Measurements from ENCODE around the gene B9D1.

Gene B9D1

DNA sequence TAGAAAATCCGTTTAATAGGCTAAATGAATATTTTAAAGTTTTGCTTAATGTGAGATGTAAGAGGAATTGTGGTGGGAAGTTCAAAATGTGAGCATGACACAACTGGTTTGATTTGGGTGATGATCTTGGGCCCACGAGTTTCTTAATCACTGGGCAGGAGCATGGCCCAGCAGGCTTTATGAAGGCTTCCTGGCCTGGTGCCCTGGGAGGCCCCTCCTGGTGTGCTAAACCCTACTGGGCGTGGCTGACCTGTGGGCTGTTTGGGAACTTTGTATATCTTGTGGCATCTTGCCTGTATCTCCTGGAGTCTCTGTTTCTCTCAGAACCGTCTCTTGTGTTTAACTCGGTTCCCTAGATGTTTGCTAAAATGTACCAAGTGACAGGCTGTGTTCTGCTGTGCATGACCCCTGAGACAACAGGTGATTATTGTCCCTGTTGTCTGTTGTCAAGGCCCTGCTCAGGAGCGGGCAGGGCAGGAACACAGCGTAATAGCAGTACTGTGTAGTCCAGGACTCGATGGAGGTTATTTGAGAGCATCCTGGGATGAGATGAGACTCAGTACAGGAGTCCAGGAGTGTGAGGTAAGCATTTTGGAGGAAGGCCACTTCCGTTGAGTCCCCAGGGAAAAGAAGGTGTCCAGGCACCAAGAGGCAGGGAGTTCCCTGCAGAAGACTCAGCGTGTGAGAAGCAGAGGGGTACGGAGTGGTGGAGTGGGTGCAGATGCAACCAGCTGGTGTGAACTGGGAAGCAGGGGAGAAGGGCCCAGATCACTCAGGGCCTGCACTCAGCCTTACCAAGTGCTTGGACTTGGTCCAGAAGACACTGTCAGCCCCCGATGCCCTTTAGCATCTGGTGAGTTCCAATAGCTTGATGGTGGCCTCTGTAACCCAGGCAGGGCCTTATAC, 48.5 kb downstream of the B9D1 start:
- FAIRE-seq = no peak

DNA sequence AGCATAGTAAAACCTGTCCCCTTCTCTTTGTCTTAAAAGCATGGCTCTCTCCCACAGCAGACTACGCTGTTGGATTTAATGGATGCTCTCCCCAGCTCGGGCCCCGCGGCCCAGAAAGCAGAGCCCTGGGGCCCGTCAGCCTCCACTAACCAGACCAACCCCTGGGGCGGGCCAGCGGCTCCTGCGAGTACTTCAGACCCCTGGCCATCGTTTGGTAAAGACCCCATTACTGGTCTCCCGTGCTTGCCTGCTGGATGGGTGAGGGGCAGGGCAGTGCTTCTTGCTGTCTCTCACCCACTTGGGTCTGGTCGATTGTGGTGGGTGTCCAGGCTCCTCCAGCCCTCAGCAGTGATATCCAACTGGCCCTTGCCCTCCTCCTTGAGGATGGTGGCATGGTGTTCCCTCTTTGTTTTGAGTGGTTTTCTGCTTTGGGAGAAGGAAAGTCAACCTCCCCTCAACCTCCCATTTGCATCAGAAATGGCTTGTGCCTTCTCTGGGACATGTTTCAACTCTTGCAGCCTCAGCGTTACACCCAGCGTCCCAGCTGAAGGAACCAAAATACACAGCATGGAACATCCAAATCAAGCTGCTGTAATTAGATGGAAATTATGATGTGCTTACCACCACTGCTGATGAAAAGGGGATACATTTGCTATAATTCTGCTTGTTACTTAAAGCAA, 49.3 kb downstream of the B9D1 start:
- FAIRE-seq = no peak

DNA sequence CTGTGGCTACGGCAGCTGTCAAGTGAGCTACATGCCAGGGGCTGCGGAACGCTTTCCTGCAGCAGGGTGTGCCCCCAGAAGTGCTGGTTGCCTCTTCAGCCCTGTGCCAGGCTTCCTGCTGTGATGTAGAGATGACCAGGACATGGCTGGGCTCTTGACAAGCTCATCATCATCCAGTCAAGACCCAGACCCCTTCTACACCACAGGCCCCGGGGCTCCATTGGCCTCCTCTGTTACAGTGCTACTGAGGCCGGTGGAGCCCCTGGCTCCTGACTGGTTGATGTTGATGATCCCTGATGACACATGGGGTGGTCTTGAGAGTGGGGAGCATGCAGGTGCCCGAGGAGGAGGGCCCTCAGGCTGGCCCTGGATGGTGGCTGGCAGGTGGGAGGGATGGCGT, 50.1 kb downstream of the B9D1 start:
- no peak for FAIRE-seq

DNA sequence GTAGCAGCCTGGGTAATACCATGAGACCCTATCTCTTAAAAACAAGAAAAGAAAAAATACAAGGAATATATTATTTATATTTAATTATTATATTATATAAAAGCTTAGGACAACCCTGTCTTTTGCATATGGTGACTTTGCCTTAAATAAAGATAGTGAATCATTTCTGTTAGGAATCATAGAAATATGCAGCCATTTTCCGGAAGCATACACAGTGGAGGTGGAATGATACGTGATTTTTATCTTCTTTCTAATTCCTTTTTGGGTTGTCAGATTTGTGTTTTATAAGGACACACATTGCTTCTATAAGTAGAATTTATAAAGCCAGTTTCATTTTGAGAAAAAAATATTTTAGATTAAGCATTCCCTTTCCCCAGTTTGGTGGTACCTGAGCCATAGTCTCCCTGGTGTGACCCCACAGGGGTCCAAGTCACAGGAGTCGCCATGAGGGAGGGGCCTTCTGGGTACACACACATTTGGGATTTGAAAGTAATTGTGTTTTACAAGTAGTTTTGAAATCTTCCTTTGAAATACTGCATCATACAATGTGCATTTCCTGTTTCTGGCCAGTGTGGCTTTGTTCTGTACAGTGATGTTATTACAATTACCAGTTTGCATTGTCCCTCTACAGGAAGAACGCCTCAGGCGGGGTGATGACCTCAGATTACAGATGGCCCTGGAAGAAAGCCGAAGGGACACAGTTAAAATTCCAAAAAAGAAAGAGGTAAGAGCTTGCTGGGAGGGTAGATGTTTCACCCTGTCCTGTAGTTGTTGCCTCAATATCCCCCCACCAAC, 50.9 kb downstream of the B9D1 start:
- FAIRE-seq = no peak

DNA sequence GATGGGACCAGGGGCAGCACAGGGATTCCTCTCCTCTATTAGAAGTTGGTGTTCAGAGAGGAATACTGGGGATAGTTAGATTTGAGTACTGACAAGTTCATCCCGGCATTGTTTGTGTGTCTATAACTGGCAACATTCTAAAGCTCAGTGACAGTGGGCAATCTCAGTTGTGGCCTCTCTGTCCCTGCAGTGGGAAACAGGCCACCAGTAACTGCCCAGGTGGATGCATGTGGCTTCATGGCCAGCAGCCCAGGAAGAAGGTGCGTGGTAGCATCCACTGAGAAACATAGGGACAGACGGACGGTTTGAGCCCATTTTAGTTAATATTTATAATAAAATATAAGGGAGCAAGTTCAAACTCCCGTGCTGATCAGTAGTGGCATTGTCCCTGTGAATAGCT, 51.5 kb downstream of the B9D1 start:
- no peak for FAIRE-seq

DNA sequence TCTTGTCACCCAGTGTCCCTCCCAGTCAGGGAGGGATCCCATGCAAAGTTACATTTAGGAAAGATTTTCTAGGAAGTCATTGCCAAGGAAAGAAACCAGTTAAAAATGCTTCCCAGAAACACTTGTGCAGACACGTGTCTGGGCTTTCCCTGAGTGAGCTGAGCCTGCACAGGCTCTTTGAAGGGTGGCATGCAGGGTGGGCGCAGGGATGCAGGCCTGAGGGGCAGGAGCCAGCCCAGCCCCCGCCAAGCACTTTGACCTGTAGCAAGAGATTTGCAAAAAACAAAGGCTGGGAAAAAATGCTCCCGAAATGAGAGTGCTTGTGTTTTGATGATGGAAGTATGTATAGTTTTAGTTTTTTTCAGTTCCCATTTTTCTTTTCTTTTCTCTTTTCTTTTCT, 52.4 kb downstream of the B9D1 start:
- no peak for FAIRE-seq

DNA sequence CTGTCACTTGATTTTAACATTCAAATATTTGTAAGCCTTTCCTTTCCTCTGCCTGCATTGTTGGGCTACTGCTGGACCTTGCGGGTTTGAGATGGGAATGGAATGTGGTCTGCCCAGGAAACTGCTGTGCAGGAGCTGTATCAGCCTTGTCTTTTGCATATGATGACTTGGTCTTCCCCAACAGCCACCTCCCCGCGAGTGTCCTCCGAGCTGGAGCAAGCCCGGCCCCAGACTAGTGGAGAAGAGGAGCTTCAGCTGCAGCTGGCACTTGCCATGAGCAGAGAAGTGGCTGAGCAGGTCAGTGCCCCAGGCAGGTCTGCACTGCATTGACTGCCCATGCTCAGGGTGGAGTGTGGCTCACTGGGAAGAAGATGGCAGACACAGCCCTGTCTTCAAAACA, 52.8 kb downstream of the B9D1 start:
- FAIRE-seq = no peak

DNA sequence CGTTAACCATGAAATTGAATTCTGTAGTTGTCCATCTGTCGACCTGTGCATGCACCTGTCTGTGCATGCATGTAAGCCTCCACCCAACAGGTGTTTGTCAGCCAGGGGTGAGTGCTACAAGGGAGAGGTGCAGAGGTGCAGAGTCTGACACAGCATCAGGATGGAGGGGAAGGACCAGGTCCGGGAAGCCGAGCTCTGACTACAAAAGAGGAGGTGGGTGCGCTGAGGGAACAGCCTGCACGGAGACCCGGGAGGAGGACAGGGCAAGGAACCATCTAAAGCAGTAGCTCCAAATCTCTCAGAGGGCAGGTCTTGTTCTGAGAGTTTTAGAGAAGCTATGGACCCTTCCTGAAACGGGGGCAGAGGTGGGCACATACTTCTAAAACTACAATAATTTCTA, 54.1 kb downstream of the B9D1 start:
- no peak for FAIRE-seq

DNA sequence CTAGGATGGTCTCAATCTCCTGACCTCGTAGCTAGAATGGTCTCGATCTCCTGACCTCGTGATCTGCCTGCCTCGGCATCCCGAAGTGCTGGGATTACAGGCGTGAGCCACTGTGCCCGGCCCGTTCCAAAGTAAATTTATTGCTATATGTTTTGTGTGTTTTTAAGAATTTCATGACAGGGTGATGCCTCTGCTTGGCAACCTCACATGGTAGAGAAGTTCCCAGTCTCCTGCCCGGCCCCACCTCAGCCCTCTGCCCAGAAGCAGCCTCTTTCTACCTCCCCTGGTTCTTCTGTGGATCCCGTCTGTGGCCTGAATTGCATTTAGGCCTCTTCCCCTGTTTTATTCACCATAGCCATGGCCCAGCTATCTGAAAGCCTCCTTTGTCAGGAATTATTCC, 55.0 kb downstream of the B9D1 start:
- FAIRE-seq = no peak

DNA sequence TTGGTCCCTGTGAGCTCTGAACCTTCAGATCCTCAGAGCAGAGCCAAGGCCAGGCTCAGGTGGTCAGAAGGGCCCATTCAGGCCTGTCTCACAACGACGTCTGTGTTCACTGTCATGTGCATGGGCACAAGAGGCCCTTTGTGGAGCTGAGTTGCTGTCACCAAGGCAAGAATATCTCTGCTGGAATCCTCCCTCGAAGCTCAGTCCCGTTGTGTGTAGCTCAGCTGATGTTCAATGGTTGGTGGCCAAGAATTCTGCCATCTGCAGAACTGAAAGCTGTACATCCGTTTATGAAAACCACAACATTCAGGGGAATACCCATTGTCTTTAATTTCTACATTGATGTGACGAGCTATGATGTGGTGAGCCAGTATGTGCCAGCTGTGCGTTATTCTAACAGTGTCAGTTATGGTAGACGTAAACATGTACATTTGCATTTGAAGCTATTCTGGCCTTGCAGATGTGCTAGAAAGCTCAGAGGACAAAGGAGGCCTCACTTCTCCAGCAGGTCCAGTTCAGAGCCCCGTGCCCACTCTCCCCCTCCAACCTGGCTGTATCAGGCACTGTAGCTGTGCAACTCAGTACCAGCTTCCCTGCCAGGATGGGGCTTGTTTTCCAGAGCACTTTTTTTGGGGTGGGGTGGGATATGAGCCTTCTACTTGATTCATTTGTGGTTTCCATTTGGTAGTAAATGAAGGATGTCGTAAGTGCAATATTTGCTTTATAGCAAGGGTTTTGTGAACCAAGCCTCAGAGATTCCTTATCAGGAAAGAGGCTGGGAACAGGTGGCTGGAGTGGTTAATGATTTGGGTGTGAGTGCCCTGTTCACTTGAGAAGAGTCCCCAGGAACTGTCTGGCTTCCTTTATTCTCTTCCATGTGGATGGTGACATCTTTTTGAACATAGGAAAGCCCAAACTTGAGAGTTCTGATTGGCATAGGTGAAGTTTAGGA, 56.1 kb downstream of the B9D1 start:
- no peak for FAIRE-seq

DNA sequence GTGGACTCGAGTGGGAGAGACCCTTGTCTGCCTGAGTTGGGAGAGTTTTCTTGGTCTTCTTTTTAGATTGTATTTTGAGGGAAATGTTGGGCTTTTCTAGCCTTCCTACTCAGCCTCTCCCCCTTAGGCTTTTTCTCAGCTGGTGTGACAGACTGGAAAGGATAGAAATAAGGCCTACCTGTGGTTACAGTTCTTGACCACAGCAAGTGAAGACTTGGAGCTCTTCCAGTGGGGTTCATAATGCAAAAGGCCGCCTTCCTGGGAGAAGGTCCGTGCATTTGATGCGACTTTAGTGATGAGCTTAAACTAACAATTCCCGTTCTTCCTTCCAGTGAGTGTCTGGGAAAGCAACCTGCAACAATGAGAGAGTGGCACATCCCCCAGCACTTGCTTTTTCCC, 56.8 kb downstream of the B9D1 start:
- FAIRE-seq = no peak

DNA sequence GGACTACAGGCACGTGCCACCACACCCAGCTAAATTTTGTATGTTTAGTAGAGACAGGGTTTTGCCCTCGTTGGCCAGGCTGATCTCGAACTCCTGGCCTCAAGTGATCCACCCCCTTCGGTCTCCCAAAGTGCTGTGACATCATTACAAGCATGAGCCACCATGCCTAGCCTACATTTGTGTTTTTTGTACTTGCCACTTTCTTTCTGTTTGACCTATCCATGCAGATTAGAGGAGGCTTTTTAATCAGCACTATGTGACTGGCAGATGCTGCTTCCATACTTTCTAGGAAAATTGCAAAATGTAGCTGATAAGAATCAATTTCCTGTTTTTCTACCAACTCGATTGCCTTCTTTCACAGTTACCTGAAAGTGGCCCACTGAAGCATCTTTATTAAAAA, 57.3 kb downstream of the B9D1 start:
- FAIRE-seq = no peak

DNA sequence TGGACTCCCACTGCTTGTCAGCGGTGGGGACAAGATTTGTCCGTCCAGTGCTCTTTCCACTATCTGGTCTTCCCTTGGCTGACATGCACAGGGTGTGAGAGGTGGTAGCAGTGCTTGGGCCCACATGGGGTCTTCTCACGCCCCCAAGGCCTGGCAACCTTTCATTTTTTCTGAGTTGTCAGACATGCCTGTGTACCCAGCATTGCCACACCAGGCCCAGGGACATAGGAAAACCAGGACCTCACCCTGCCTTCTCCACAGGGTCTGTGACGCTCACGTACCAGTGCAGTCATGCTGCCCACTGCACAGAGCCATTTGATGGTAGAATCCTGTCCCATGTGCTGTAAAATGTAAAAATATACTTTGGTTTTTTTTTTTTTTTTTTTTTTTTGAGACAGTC, 57.8 kb downstream of the B9D1 start:
- FAIRE-seq = no peak

DNA sequence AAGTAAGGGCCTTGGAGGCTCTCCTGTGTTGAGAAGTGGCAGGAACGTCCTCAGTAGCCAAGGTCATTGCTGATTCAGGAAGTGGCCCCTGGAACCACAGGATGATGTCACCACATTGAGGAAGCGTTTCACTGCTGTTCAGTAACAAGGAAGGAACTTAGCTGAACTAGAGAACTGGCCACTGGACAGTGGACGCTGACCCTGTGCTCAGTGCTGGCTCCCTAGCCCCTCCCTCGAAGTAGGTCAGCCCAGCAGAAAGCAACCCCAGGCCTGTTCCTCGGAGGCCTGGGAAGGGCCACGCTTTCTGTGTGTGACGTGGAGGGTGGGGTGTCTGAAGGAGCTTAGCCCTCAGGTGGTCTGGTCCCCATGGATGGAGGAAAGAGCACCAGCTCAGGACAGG, 58.3 kb downstream of the B9D1 start:
- FAIRE-seq = no peak

DNA sequence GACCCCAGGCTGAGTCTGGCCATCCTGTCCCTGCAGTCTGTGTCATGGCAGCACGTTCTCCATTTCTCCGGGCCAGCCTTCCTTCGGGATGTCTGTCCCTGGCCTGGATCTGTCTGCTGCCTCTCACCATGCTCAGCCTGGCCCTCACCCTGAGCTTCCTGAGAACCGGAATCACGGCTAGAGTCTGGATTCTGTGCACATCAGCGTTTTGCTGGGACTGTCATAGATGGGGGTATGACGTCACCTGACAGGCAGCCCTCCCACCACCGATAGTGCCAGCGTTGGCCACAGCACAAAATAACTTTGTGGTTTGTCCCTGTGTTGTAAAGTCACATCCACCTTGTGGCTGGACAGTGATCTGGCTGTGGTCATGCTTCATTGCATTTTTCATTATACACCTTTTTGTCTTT, 59.2 kb downstream of the B9D1 start:
- no peak for FAIRE-seq

DNA sequence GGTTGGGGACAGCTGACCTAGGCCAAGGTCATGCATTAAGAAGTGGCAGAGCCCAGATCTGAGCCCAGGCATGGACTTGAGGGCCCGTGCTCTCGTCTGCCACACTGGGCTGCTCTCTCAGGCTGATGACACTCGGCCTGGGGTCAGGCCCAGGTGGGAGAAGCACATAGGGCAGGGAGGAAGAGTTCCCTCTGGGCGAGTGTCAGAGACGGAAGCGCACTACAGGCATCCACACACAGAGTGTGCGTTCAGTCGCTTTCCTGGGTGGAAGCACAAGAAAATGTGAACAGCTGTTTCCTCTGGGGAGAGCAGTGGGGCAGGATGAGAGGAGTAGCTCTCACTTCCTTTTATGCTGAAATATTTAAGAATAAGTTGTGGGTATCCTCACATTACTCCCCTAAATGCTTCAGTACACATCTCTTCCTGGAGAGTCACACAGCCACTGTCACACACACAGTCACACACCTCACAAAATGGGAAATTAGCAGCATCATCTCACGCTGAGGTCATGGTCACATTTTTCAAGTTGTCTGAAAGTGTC, 59.7 kb downstream of the B9D1 start:
- FAIRE-seq = no peak

DNA sequence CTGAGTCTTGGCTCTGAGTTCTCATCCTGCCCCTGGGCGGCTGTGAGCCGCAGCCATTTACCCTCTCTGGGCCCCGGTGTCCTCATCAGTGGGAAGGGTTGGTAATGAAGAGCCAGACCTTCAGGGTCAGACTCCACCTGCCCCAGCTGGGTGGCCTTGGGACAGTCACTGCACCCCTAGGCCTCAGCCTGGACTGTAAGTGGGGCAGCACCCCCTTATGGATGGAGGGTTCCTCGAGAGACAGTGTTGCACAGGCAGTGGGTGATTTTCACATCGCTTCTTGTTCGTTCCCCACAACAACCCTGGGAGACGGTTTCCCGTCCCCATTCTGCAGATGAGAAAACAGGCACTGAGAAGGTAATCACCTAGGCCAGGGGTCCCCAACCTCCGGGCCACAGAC, 60.5 kb downstream of the B9D1 start:
- FAIRE-seq = no peak

DNA sequence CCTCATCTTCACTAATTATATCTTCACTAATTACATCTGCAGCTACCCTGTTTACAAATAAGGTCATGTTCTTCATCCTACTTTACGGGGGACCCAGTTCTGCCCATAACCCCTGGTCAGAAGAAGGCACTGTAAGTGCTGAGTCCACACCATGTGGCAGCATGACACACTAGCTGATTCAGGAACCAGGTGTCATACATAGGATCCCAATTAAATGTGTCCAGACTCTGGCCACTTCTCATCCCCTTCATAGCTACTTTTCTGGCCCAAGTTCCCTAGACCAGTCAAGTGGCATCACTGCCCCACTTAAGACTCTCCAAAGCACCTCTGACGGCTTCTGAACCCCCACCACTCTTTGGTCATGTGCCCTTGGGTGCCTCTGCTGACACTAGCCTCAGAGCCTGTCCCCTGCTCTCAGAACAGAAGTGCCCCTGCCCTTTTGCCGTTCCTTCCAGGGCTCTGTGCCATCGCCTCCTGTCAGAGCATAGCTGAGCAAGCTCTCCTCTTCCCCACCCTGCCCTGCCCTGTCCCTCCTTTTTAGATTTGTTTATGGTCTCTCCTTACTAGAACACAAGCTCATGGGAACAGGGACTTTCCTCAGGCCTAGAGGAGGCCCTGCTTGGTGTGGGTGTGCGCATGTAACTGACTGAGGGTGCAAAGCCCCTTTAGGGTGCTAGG, 61.1 kb downstream of the B9D1 start:
- no peak for FAIRE-seq

DNA sequence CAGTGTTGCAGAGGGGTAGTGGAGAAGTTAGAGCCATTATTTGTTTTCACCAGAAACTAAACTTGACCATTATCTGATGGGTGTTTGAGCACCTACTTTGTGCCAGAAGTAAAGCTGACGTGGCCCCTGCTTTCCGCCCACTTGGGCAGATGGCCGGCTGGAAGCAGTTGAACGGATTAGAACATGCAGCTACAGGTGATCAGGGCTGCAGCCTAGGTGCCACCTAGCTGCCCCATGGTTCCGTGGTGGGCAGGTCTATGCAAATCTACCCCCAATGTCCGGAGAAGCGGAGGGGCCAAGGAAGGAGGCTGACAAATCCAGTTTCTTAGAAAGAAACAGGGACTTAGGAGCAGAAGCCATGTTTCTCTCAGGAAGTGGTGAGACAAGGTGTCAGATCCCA, 62.7 kb downstream of the B9D1 start:
- FAIRE-seq = no peak

DNA sequence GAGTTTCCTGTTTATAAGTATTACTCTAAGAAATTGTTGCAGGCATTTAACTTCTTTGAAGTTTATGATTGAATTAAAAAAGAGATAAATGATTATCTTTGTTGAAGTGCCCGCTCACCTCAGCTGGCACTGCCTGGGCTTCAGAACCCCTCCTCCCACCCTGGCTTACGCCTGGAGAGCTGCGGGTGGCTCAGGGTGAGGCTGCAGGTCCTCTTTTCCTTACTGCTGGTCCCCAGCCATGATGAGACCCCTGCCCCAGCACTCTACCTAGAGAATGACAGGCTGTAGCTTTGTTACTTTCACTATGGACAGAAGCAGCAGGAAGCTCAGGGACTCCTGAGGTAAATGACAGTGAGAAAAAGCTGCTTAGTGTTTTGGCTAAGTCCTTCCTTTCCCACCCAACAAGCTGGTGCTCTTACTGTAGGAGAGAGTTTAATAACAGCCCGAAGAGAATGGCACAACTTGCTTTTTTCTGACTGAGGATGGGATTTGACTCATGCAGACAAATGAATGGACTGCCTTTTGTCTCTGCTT, 63.2 kb downstream of the B9D1 start:
- FAIRE-seq = no peak

DNA sequence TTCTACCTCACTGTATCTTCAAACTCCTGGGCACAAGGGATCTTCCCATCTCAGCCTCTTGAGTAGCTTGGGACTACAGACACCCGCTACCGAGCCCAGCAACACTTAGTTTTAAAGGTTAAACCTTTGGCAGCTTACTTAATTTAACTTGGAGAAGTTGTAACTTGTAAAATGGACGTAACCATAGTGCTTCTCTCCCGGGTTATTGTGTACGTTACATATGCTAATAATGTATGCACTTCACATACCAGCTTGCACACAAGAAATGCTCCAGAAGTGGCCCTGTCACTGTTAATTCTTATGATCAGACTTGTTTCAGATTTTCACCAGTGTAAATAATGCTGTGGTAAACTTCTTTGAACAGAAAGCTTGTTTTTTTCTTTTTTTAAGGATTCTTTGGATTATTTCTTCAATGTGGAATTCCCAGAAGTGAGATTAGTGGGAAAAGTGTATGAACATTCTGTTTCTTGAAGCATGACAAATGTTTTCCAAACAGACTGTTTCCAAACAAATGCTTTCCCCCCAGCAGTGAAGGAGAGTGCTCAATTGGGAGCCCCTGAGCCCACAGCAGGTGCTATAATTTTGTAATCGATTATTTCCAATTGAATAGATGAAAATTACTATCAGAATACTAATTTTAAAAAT, 63.8 kb downstream of the B9D1 start:
- no peak for FAIRE-seq
